Kidney epithelial cell (primary cell): ENCODE data around the gene WFDC10B. TPM values are rescaled to one million over a fixed set of nuclear protein-coding genes. Genes with fewer than 3 reads are reported as not detected.

Source experiments
- DNase-seq: peaks from one replicate; pipeline ENCODE4 v3.0.0-alpha.2; 2010; ENCODE audit warnings: low read depth
- H3K27me3 ChIP-seq: 2 replicates; pipeline ENCODE4 v1.6.0; 2011; ENCODE audit warnings: low read length; ENCODE audit not compliant: control insufficient read depth, insufficient read depth
- H3K36me3 ChIP-seq: 2 replicates; pipeline ENCODE4 v1.5.1; 2011; ENCODE audit warnings: low read length; ENCODE audit not compliant: control insufficient read depth, insufficient read depth
- H3K4me3 ChIP-seq: 2 replicates; pipeline ENCODE4 v1.5.1; 2011; ENCODE audit warnings: low read depth, mild to moderate bottlenecking, control low read depth, low read length
- total RNA-seq: library from RNA; depleted of rRNA; stranded (reverse); fragments of >200 nt; gene quantifications from 2 replicates; pipeline ENCODE4 v1.2.3, GENCODE V29; 2015
- TF ChIP-seq, protein P1 (sequence below): IDR thresholded peaks from 2 replicates; pipeline ENCODE4 v1.5.1; 2011; ENCODE audit warnings: mild to moderate bottlenecking, moderate library complexity, low read length, control low read depth, inconsistent platforms; ENCODE audit not compliant: insufficient read depth, poor library complexity, severe bottlenecking

Gene WFDC10B
- not detected in 2 replicates for total RNA-seq

DNA sequence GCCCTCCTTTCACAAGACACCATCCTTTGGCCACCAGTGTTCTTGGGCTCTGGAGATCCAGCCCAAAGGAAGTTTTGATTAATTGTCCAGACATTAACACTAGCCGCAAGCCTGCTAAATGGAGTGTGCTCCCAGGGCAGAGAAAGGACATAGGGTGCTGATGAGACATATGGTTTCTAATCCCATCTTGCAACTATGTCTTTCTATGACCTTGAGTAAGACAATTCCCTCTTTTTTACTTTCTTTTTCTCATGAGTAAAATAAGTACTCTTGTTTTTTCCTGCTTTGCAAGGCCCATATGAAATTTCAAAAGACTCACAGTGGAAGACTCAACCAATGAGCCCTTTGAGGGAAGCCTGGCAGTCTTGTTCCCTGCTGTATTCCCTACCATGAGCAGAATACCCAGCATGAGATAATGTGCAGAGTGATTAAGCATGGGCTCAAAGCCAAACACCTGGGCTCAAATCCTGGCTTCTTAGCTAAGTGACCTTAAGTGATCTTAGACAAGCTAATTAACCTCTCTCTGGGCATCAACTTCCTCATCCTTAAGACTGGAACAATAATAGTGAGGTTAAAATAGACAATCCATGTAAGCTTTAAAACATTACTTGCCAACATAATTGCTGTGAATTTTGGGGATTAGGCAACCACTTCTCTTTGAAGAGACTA lies at the start of gene WFDC10B:
WFDC10B (minus strand) TSS at position 51 of the 669 bp plus-strand sequence. CDS start 19,027 bp downstream, outside the sequence.
- Histone ChIP-seq H3K36me3 (no peaks in the 10 kb centered on the region), H3K4me3 (no peak within 1 kb of the TSS), H3K27me3 (no peaks in the 10 kb centered on the region)
- DNase-seq, result no peak
- TF ChIP-seq, protein P1, sequence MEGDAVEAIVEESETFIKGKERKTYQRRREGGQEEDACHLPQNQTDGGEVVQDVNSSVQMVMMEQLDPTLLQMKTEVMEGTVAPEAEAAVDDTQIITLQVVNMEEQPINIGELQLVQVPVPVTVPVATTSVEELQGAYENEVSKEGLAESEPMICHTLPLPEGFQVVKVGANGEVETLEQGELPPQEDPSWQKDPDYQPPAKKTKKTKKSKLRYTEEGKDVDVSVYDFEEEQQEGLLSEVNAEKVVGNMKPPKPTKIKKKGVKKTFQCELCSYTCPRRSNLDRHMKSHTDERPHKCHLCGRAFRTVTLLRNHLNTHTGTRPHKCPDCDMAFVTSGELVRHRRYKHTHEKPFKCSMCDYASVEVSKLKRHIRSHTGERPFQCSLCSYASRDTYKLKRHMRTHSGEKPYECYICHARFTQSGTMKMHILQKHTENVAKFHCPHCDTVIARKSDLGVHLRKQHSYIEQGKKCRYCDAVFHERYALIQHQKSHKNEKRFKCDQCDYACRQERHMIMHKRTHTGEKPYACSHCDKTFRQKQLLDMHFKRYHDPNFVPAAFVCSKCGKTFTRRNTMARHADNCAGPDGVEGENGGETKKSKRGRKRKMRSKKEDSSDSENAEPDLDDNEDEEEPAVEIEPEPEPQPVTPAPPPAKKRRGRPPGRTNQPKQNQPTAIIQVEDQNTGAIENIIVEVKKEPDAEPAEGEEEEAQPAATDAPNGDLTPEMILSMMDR, result no peak

DNA sequence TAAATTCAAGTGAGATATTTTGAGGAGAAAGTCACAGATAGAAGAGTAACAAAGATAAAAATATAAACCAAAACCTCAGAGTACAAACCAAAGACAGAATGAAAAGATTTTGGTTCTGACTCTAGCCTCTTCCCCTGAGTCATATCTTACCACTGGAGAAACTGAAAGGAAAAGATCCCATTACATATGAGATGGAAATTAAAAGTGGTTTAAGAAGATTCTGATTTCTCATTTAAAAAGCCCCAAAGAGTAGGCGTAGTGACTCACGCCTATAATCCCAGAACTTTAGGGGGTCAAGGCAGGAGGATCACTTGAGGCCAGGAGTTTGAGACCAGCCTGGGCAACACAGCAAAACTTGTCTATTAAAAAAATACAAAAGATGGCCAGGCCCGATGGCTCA lies 47.9 kb upstream of the WFDC10B start:
- Histone ChIP-seq H3K27me3 (no peaks in the 10 kb centered on the region), H3K36me3 (no peaks in the 10 kb centered on the region), H3K4me3 (no peak overlapping the region)
- TF ChIP-seq, protein P1, result no peak
- DNase-seq, result no peak

DNA sequence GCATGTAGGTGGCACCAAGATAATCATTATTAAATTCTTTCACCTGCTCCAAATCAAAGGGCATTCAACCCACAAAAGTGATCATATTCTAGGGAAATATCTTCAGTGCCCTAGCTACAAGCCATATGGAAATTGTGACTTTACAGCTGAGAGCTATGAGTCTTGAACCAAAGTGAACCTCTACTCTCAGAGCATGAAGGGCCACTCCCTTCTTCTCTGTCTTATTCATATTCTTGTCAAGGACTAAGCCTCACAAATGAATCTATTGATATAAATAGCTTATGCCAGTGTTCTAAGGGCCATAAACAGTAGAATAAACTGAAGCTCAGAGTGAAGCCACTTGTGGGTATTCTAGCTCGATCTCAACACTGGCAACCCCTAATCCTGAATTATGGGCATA lies 46.9 kb upstream of the WFDC10B start:
- TF ChIP-seq, protein P1, result no peak
- no peak for DNase-seq

GRCh38 chr20:45745015-45745414 lies 40.2 kb upstream of the WFDC10B start:
- DNase-seq, result no peak
- H3K36me3 ChIP-seq, result no peaks in the 10 kb centered on the region
- no peak overlapping the region for H3K4me3 ChIP-seq
- TF ChIP-seq, protein P1, result no peak
- H3K27me3 ChIP-seq, result no peaks in the 10 kb centered on the region

More for the DNA sequence above, 46.9 kb upstream of the WFDC10B start:
- no peak overlapping the region for H3K4me3 ChIP-seq
- H3K36me3 ChIP-seq, result no peaks in the 10 kb centered on the region
- no peaks in the 10 kb centered on the region for H3K27me3 ChIP-seq

DNA sequence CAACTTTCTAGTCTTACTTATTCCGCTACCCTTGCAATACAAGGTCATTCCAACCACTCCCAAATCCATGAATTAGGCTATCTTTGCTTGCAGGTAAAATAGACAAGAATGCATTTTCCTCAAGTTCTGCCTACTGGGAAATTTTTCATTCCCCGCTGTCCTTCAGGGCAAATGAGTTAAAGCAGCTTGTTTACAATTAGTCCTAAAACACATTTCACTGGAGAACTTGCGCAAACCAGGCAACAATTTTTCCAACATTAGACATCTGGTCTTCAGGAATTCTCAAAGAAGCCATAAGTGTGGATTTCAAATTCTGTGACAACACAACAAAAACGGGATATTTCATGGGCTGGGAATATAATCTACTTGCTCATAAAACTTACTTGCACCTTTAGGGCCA lies 37.8 kb upstream of the WFDC10B start:
- no peaks in the 10 kb centered on the region for H3K36me3 ChIP-seq
- TF ChIP-seq, protein P1, result no peak

GRCh38 chr20:45735988-45736387 lies 31.2 kb upstream of the WFDC10B start:
- Histone ChIP-seq H3K36me3 (no peaks in the 10 kb centered on the region), H3K27me3 (no peaks in the 10 kb centered on the region)
- TF ChIP-seq, protein P1, result no peak

More for the DNA sequence above, 37.8 kb upstream of the WFDC10B start:
- no peaks in the 10 kb centered on the region for H3K27me3 ChIP-seq
- no peak overlapping the region for H3K4me3 ChIP-seq
- no peak for DNase-seq

More at GRCh38 chr20:45735988-45736387, 31.2 kb upstream of the WFDC10B start:
- H3K4me3 ChIP-seq, result no peak overlapping the region
- DNase-seq, result no peak
